GM18498 (cell line): Measurements from ENCODE around the gene SPINK4.

Experiments used
- ATAC-seq: cut with Tn5 transposase; IDR thresholded peaks from one replicate; pipeline ENCODE4 v1.9.1; 2021; ENCODE audit warnings: mild to moderate bottlenecking, moderate library complexity; ENCODE audit not compliant: unreplicated experiment

The SPINK4 gene

DNA sequence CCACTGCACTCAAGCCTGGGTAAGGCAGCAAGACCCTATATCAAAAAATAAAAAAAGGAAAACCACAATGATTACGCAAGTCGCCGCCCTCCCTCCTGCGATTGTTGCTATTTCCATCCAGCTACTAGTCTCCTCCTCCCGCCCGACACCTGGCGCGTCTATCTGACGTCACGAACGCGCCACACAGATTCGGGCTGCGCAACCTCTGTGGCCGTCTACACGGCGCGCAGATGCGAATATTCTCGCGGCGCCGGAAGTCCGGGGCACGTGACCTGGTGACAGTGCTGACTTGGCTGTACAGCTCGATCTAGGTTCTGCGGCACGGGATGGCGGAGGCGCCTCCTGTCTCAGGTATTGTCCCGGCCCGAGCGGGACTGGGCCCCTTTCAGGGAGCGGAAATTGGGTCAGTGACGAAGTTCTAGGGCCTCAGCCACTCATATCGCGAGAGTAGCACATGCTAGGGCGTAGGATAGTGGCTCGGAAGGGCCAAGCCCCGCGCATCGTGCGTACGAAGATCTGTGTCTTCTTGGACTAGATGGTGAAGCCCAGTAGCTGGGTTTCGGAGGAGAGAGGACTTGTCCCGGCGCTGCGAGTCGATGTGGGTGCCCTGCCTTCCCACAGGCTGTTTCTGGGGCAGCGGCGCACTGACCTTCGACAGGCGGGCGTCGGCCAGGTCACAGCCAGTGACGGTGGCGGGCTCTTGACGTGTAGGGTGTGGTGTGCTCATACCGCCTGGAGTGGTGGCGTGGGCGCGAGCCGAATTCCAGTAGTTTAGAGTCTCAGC, 50.5 kb downstream of the SPINK4 start, which contains the start of gene NFX1:
Gene NFX1, plus strand, starts transcription at position 270 of the 784 bp plus-strand sequence. Its CDS starts 57 bp downstream, at position 327.
- ATAC-seq: peak; percentile 88

GRCh38 chr9:33291031-33291397, 51.0 kb downstream of the SPINK4 start:
- peak; percentile 7 for ATAC-seq

DNA sequence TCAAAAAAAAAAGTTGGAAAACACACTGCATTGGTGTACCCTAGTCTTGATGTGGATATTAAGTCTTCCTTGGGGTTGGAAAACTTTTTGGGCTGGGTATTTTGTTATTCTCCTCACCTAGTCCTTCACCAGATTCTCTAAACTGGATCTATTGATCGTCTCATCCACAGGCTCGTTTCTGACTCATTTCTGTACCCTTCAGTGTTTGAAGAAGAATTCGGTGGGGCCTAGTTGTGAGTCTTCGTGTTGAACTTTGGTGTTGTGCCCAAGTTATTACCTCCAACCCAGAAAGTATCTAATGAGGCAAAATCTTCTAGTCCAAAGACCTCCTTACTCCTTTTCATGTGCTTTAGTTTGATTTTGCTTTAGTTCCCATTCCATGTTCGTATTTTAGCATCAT, 51.9 kb downstream of the SPINK4 start:
- ATAC-seq: no peak

GRCh38 chr9:33293782-33294181, 53.8 kb downstream of the SPINK4 start:
- no peak for ATAC-seq

- no peak for ATAC-seq
These were observed 54.9 kb downstream of the SPINK4 start for GRCh38 chr9:33294670-33295432.

GRCh38 chr9:33295571-33295970, 55.6 kb downstream of the SPINK4 start:
- ATAC-seq: peak; percentile 41

- ATAC-seq: peak; percentile 92
These were observed 57.5 kb downstream of the SPINK4 start for GRCh38 chr9:33297432-33297831.
